HepG2 (cell line): Measurements from ENCODE around the gene PRPSAP1. TPM values are rescaled to one million over a fixed set of nuclear protein-coding genes. Genes with fewer than 3 reads are reported as not detected.

Experiments used
- ATAC-seq: fragments of 200-7000 bp; cut with Tn5 transposase; 3 replicates; pipeline ENCODE4 v1.9.1; 2020; ENCODE audit warnings: mild to moderate bottlenecking, moderate library complexity
- BruUV-seq: library from RNA; stranded (reverse); fragments of 400-500 nt; replicated peaks from 2 replicates; lab custom pipeline; 2021; lab: Mats Ljungman, UMichigan
- CTCF ChIA-PET: fragments of 300-600 bp; formaldehyde crosslinking; extraction: SDS; loops from one replicate; lab custom pipeline; 2021; ENCODE audit warnings: low total read pairs, inconsistent platforms, low intra/inter-chr PET ratio; lab: Yijun Ruan, JAX
- POLR2A ChIA-PET: fragments of 350-600 bp; sonication (Branson Sonifier 250); formaldehyde crosslinking; loops from one replicate; lab custom pipeline; 2020; ENCODE audit warnings: antibody characterized with exemption, inconsistent platforms; lab: Yijun Ruan, JAX
- DNase-seq: peaks from one replicate; pipeline ENCODE4 v3.0.0-alpha.2; 2015; ENCODE audit warnings: low spot score
- FAIRE-seq: peaks from 3 replicates; lab custom pipeline; 2011; peaks lifted over from hg19 to GRCh38; lab: Jason Lieb, UNC
- H2AFZ ChIP-seq: one replicate; pipeline ENCODE4 v1.6.1; 2011; ENCODE audit warnings: low read length, inconsistent platforms
- H3K27ac ChIP-seq: fragments of 300-600 bp; 3 replicates; pipeline ENCODE4 v1.8.0; 2011; ENCODE audit warnings: mixed run types, mild to moderate bottlenecking, mixed read lengths, low read length, inconsistent platforms; ENCODE audit not compliant: insufficient read depth; ENCODE audit errors: extremely low read length
- H3K27me3 ChIP-seq, 2 experiments: fragments of 200-600 bp in 1 of 2; 2 replicates in 1 of 2; 3 replicates in 1 of 2; pipeline versions ENCODE4 v1.6.0 to v1.8.0; 2011; ENCODE audit warnings: low read length in 2 of 2, mild to moderate bottlenecking in 2 of 2, moderate library complexity in 2 of 2, inconsistent platforms in 1 of 2; ENCODE audit not compliant: insufficient read depth in 2 of 2, control insufficient read depth in 1 of 2
- H3K36me3 ChIP-seq, 2 experiments: fragments of 200-600 bp in 1 of 2; replicated peaks in 1 of 2; 2 replicates in 1 of 2; 3 replicates in 1 of 2; pipeline versions ENCODE4 v1.5.1 to v1.8.0; 2011; ENCODE audit warnings: low read length in 2 of 2, inconsistent platforms in 1 of 2; ENCODE audit not compliant: insufficient read depth in 2 of 2, control insufficient read depth in 1 of 2
- H3K4me1 ChIP-seq: 2 replicates; pipeline ENCODE4 v1.5.1; 2012; ENCODE audit warnings: low read length, inconsistent platforms; ENCODE audit not compliant: insufficient read depth
- H3K4me2 ChIP-seq: 2 replicates; pipeline ENCODE4 v1.6.0; 2011; ENCODE audit warnings: low read depth, low read length, inconsistent platforms
- H3K4me3 ChIP-seq, 3 experiments: fragments of 200-600 bp in 1 of 3; sonication (generic), shearing (Covaris generic) in 1 of 3; replicated peaks in 1 of 3; 2 replicates each; pipeline ENCODE4 v1.5.1; 2011 to 2016; ENCODE audit warnings: low read length in 3 of 3, inconsistent platforms in 2 of 3, low read depth in 2 of 3, mild to moderate bottlenecking in 2 of 3, control low read depth in 1 of 3, mixed read lengths in 1 of 3; ENCODE audit not compliant: insufficient read depth in 1 of 3
- H3K79me2 ChIP-seq: one replicate; pipeline ENCODE4 v1.6.1; 2011; ENCODE audit warnings: low read length, inconsistent platforms; ENCODE audit not compliant: insufficient read depth
- H3K9ac ChIP-seq: 2 replicates; pipeline ENCODE4 v1.6.0; 2011; ENCODE audit warnings: mild to moderate bottlenecking, low read depth, low read length, inconsistent platforms; ENCODE audit not compliant: insufficient read depth
- H3K9me3 ChIP-seq: 2 replicates; pipeline ENCODE4 v1.5.1; 2012; ENCODE audit warnings: mild to moderate bottlenecking, low read length
- H4K20me1 ChIP-seq: 2 replicates; pipeline ENCODE4 v1.6.0; 2011; ENCODE audit warnings: inconsistent platforms, mild to moderate bottlenecking, low read length, moderate library complexity; ENCODE audit not compliant: insufficient read depth
- HDAC2 ChIP-seq: sonication (generic); formaldehyde crosslinking; IDR thresholded peaks from 2 replicates; pipeline ENCODE4 v1.4.0; 2020; ENCODE audit warnings: missing genetic modification reagents
- HIVEP1 ChIP-seq: sonication (generic); formaldehyde crosslinking; IDR thresholded peaks from 2 replicates; pipeline ENCODE4 v1.4.0; 2020; ENCODE audit warnings: mild to moderate bottlenecking, missing genetic modification reagents
- MAF1 ChIP-seq: sonication (generic); formaldehyde crosslinking; IDR thresholded peaks from 2 replicates; pipeline ENCODE4 v1.5.0; 2020; ENCODE audit warnings: missing genetic modification reagents, borderline replicate concordance
- PHF8 ChIP-seq: sonication (generic); formaldehyde crosslinking; IDR thresholded peaks from 2 replicates; pipeline ENCODE4 v1.5.0; 2020; ENCODE audit warnings: missing genetic modification reagents
- YY1 ChIP-seq: IDR thresholded peaks from 2 replicates; pipeline ENCODE4 v1.6.1; 2011; ENCODE audit warnings: low read length, low read depth, moderate library complexity, mild to moderate bottlenecking; ENCODE audit not compliant: insufficient read depth, insufficient replicate concordance
- ZNF121 ChIP-seq: sonication (generic); formaldehyde crosslinking; IDR thresholded peaks from 2 replicates; pipeline ENCODE4 v1.5.0; 2020; ENCODE audit warnings: mild to moderate bottlenecking, missing genetic modification reagents
- ZNF350 ChIP-seq: sonication (generic); formaldehyde crosslinking; IDR thresholded peaks from 2 replicates; pipeline ENCODE4 v1.4.0; 2020; ENCODE audit warnings: mild to moderate bottlenecking, low read depth, missing genetic modification reagents, borderline replicate concordance
- ZNF383 ChIP-seq: sonication (generic); formaldehyde crosslinking; IDR thresholded peaks from 2 replicates; pipeline ENCODE4 v1.4.0; 2020; ENCODE audit warnings: missing genetic modification reagents, mild to moderate bottlenecking, borderline replicate concordance
- ZNF510 ChIP-seq: sonication (generic); formaldehyde crosslinking; IDR thresholded peaks from 2 replicates; pipeline ENCODE4 v1.4.0; 2020; ENCODE audit warnings: low read depth, mild to moderate bottlenecking, missing genetic modification reagents
- WGBS: methylation state at CpG from one replicate; pipeline ENCODE4 v1.1.6; 2017; ENCODE audit warnings: low lambda C conversion rate; 5-methylcytosine and 5-hydroxymethylcytosine counted together
- in situ Hi-C: cut with HindIII; loops from 2 replicates; pipeline ENCODE4 v1.10.0; 2017; ENCODE audit warnings: low pct_unique_long_range_greater_than_20kb; ENCODE audit not compliant: extremely low pct_ligation_motif_present
- intact Hi-C: fragments of 100-400 bp; cut with micrococcal nuclease; formaldehyde crosslinking; loops from one replicate; pipeline ENCODE4 v1.10.0; 2022; ENCODE audit not compliant: unreplicated experiment
- polyA plus RNA-seq, 8 experiments: library from polyadenylated mRNA; depleted of rRNA in 3 of 8; stranded (reverse) in 7 of 8; unstranded in 1 of 8; fragments of >200 nt; fragmentation: Illumina TruSeq in 4 of 8; extraction: Trizol in 4 of 8; gene quantifications; 2 replicates each; pipeline versions ENCODE4 v1.2.1 to v1.2.3, GENCODE V29; 2011 to 2016; ENCODE audit warnings: low read depth in 4 of 8, missing spikeins in 1 of 8, mixed read lengths in 1 of 8; ENCODE audit not compliant: insufficient read depth in 1 of 8
- total RNA-seq, 5 experiments: library from RNA; depleted of rRNA; stranded (reverse); fragments of >200 nt; fragmentation: Illumina TruSeq; extraction: Trizol; gene quantifications; 2 replicates each; pipeline ENCODE4 v1.2.3, GENCODE V29; 2016; ENCODE audit warnings: low read depth in 1 of 5
- TF ChIP-seq, protein P1 (sequence below): sonication (generic); formaldehyde crosslinking; IDR thresholded peaks from 2 replicates; pipeline ENCODE4 v1.4.0; 2020; ENCODE audit warnings: missing genetic modification reagents, borderline replicate concordance
- TF ChIP-seq, protein P2 (sequence below): sonication (generic); formaldehyde crosslinking; conservative IDR thresholded peaks from 2 replicates; pipeline ENCODE4 v1.4.0; 2020; ENCODE audit warnings: missing genetic modification reagents

PRPSAP1 gene
- total and polyA plus RNA-seq, 2 of the 13 experiments (the other 11 are each of a cell fraction or from before 2014, with no cell fraction given) = 91.1 to 314 TPM

DNA sequence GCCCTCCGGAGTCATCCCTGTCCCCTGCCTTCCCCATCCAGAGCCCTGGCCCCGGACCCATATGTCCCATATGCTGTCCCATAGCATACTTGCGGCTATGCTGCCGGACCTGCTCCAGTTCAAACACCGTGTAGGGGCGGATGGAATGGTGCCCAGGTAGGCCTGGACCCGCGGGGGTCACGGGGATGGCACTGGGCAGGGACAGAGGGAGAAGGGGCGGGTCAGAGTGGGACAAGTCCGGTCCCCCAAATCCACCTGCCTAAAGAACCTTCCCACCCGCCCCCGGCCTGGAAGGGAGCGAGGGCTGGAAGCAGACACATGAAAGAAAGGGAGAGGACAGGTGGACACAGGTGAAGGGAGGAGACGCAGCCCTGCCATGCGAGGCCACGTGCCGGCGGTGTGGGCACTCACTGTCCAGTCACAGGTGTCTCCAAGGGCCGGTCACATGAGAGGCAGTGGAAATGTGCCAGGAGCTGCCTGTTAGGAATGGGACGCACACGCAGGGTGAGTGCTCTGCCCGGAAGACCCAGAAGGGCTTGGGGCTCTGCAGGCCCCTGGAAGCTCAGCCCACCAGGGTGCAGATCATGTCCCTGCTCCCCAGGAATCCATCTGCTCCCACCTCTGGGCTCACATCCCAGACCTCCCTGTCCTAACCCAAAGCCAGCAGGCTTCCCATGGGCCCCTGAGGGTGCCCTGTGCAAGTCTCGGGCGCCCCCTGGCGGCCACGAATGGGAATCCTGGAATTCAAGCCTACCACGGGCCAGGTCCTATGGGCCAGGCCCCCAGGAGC, 74.6 kb downstream of the PRPSAP1 start:
- Histone ChIP-seq H3K27me3 (no peaks in the 10 kb centered on the region), H4K20me1 (no peaks in the 10 kb centered on the region), H3K4me1 (peaks cover 25% of the 10 kb centered on the region), H3K9me3 (no peaks in the 10 kb centered on the region), H3K4me3 (no peak overlapping the region), H3K9ac (no peak overlapping the region), H3K36me3 (no peaks in the 10 kb centered on the region), H3K79me2 (no peaks in the 10 kb centered on the region), H3K27ac (no peak overlapping the region), H2AFZ (no peak overlapping the region), H3K4me2 (no peak overlapping the region)
- DNase-seq = peak; percentile 74
- in situ Hi-C loops = loop anchor here (5.0 kb wide), 1 partner anchor 157 kb away; no protein-coding TSS in a partner anchor
- BruUV-seq = no TSS peak
- intact Hi-C loops = loop anchor here (1.0 to 10.0 kb wide), 3 partner anchors 41 to 158 kb away; no protein-coding TSS in a partner anchor
- 86% methylated on average over 23 of the region's 28 CpGs for WGBS
- ChIA-PET CTCF (interaction anchor here (0.8 to 1.7 kb wide), 7 partner anchors 20 to 265 kb away, joined by 3 to 35 read pairs (median 4); no protein-coding TSS in a partner anchor), POLR2A (interaction anchor here (0.7 to 1.7 kb wide), 5 partner anchors 8 to 20 kb away, joined by 3 to 8 read pairs (median 3); partner anchors contain the start of gene UBALD2)
- FAIRE-seq = peak; percentile 70
- ATAC-seq = peak; percentile 87
- TF ChIP-seq, protein P1, sequence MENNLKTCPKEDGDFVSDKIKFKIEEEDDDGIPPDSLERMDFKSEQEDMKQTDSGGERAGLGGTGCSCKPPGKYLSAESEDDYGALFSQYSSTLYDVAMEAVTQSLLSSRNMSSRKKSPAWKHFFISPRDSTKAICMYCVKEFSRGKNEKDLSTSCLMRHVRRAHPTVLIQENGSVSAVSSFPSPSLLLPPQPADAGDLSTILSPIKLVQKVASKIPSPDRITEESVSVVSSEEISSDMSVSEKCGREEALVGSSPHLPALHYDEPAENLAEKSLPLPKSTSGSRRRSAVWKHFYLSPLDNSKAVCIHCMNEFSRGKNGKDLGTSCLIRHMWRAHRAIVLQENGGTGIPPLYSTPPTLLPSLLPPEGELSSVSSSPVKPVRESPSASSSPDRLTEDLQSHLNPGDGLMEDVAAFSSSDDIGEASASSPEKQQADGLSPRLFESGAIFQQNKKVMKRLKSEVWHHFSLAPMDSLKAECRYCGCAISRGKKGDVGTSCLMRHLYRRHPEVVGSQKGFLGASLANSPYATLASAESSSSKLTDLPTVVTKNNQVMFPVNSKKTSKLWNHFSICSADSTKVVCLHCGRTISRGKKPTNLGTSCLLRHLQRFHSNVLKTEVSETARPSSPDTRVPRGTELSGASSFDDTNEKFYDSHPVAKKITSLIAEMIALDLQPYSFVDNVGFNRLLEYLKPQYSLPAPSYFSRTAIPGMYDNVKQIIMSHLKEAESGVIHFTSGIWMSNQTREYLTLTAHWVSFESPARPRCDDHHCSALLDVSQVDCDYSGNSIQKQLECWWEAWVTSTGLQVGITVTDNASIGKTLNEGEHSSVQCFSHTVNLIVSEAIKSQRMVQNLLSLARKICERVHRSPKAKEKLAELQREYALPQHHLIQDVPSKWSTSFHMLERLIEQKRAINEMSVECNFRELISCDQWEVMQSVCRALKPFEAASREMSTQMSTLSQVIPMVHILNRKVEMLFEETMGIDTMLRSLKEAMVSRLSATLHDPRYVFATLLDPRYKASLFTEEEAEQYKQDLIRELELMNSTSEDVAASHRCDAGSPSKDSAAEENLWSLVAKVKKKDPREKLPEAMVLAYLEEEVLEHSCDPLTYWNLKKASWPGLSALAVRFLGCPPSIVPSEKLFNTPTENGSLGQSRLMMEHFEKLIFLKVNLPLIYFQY (CRISPR knock-in tag) = peak; percentile 75
- no peak for TF ChIP-seq HIVEP1 (CRISPR knock-in tag)
- TF ChIP-seq PHF8 = 0 out of 2 replicates have a peak, but pooled peaks have one; percentile 24
- no peak for TF ChIP-seq MAF1 (CRISPR knock-in tag)
- peak; percentile 93 for TF ChIP-seq ZNF121 (CRISPR knock-in tag)
- TF ChIP-seq ZNF350 (CRISPR knock-in tag) = peak; percentile 62
- TF ChIP-seq, protein P2, sequence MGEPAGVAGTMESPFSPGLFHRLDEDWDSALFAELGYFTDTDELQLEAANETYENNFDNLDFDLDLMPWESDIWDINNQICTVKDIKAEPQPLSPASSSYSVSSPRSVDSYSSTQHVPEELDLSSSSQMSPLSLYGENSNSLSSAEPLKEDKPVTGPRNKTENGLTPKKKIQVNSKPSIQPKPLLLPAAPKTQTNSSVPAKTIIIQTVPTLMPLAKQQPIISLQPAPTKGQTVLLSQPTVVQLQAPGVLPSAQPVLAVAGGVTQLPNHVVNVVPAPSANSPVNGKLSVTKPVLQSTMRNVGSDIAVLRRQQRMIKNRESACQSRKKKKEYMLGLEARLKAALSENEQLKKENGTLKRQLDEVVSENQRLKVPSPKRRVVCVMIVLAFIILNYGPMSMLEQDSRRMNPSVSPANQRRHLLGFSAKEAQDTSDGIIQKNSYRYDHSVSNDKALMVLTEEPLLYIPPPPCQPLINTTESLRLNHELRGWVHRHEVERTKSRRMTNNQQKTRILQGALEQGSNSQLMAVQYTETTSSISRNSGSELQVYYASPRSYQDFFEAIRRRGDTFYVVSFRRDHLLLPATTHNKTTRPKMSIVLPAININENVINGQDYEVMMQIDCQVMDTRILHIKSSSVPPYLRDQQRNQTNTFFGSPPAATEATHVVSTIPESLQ (CRISPR knock-in tag) = no peak
- TF ChIP-seq HDAC2 = 0 out of 2 replicates have a peak, but pooled peaks have one; percentile 37
- no peak for TF ChIP-seq ZNF510 (CRISPR knock-in tag)
- peak; percentile 49 for TF ChIP-seq YY1
- no peak for TF ChIP-seq ZNF383 (CRISPR knock-in tag)
